ENCODE results near the gene NENF. TPM values are rescaled to one million over a fixed set of nuclear protein-coding genes. Genes with fewer than 3 reads are reported as not detected.

The NENF gene
- total RNA-seq, 1 donor from 2014 or later: 24.1 TPM

DNA sequence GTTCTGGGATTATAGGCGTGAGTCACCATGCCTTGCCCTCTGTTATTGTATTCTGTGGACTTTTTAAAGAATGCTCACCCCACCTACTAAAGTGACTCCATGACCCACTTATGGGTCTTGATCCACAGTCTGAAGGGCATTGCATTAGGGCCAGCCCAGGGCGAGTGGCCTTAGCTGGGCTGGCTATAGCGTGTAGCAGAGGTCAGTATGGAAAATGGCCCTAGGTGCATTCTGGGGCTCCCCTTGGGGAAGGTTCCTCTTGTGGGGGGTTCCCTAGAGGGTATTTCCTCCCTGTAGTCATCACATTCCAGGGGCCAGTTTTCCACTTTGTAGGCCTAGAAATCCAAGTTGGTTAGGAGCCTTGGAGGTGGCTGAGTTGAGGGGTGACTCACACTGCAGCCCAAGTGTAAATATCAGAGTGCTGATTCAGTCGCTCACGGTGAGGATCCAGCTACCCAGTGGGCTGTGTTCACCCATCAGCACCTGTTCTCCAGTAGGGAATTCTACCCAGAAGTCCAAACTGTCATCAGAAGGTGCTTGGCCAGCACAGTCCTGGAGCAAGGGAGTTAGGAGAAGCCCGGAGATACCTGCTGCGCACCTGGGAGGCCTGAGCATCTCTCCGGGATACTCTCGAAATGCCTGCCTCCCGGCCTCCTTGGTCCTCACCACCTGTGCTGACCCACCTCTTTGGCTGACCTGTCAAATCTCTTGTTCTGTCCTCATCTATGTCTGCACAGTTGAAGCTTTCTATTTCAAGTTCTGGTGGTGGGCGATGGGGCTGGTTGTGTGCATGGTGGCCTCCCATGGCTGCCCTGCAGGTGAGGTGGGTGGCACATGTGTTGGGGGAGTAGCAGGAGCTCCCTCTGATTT lies 52.2 kb downstream of the NENF start:
- ChIA-PET POLR2A (no interaction called here), CTCF (no interaction called here)
- intact Hi-C loops (cut with micrococcal nuclease): no loop called here
- Mint-ChIP-seq H3K27me3 (peaks cover 17% of the 10 kb centered on the region), H3K9me3 (no peaks in the 10 kb centered on the region), H3K4me3 (no peak overlapping the region), H3K27ac (no peak overlapping the region), H3K4me1 (peaks cover 4% of the 10 kb centered on the region), H3K36me3 (ENCODE audit: low read depth) (no peaks in the 10 kb centered on the region)
- DNase-seq: no peak
- TF ChIP-seq, protein P1, sequence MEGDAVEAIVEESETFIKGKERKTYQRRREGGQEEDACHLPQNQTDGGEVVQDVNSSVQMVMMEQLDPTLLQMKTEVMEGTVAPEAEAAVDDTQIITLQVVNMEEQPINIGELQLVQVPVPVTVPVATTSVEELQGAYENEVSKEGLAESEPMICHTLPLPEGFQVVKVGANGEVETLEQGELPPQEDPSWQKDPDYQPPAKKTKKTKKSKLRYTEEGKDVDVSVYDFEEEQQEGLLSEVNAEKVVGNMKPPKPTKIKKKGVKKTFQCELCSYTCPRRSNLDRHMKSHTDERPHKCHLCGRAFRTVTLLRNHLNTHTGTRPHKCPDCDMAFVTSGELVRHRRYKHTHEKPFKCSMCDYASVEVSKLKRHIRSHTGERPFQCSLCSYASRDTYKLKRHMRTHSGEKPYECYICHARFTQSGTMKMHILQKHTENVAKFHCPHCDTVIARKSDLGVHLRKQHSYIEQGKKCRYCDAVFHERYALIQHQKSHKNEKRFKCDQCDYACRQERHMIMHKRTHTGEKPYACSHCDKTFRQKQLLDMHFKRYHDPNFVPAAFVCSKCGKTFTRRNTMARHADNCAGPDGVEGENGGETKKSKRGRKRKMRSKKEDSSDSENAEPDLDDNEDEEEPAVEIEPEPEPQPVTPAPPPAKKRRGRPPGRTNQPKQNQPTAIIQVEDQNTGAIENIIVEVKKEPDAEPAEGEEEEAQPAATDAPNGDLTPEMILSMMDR (IDR thresholded peaks at IDR 0.05): no peak
- ATAC-seq (ENCODE audit: low read depth): no peak

DNA sequence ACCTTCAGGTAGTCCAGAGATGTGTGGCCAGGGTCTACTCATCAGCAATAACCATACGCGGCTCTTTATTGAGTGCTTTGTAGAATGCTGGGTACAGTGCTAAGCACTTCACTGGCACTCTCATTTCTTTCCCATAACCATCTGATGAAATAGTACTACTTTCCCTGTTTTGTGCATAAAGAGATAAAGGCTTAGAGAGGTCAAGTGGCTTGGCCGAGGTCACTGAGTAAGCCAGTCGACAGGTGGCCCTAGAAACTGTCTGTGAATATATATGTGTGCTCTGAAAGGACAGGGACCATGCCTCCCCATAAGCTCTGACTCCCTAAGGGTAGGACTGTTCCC lies 52.8 kb downstream of the NENF start:
- no peak overlapping the region for H3K27ac Mint-ChIP-seq
- no peaks in the 10 kb centered on the region for H3K9me3 Mint-ChIP-seq
- ATAC-seq (ENCODE audit: low read depth) (no peak), DNase-seq (no peak)
- CTCF ChIA-PET: no interaction called here
- POLR2A ChIA-PET: no interaction called here
- no peaks in the 10 kb centered on the region for H3K36me3 Mint-ChIP-seq (ENCODE audit: low read depth)
- H3K27me3 Mint-ChIP-seq: peaks cover 16% of the 10 kb centered on the region
- intact Hi-C loops (cut with micrococcal nuclease): no loop called here
- H3K4me1 Mint-ChIP-seq: peaks cover 4% of the 10 kb centered on the region
- TF ChIP-seq, protein P1 (IDR thresholded peaks at IDR 0.05): no peak
- H3K4me3 Mint-ChIP-seq: no peak overlapping the region

DNA sequence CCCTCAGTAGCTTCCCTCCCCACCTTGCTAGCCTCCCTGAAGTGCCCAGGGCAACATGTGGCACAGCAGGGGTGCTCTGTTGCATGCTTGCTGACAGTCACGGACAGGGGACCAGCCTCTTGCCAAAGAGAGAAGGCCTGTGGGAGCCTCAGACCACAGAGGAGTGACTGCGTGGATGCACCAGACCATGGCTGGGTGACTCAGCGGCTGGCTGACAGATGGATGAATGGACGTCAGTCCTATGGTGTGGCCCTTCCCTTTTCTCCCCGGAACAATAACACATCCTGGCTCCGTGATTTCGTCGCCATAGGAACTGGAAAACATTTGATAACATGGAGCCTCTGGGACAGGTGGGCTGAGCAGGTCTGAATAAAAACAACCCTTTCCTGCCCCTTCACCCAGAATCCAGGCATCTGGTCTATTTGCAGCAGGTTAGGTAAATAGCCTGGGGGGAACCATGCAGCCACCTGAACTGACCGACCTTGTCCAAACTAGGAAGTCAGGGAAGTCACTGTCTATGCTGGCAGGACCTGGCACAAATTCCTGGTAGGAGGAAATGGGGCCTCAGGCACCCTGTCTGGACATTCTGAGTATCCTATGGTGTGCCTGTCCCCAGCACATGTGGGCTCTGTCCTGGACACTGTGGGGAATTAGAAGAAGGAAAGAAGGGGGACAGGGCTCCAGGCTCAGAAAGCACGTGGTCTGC lies 53.3 kb downstream of the NENF start:
- ATAC-seq (ENCODE audit: low read depth): peak; percentile 68
- intact Hi-C loops (cut with micrococcal nuclease): no loop called here
- Mint-ChIP-seq H3K4me1 (peaks cover 4% of the 10 kb centered on the region), H3K4me3 (no peak overlapping the region), H3K27me3 (peaks cover 14% of the 10 kb centered on the region), H3K27ac (no peak overlapping the region), H3K9me3 (no peaks in the 10 kb centered on the region), H3K36me3 (ENCODE audit: low read depth) (no peaks in the 10 kb centered on the region)
- no peak for DNase-seq
- ChIA-PET CTCF (no interaction called here), POLR2A (no interaction called here)
- TF ChIP-seq, protein P1 (IDR thresholded peaks at IDR 0.05): no peak

DNA sequence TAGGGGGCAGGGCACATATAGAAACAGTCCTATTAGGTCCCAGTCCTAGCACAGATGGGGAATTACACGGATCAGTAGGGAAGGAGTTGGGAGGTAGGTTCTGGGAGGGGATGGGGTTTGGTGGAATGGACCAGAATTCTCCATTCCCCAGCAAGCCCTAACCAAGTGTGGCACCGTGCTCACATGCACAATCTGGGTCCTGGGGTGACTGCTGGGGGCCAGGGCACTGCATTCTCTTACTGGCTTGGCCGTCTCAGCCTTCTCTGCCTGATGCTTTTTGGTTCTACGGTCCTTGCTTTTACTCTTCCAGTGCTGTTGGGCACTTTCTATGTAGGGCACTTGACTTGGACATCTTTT lies 53.9 kb downstream of the NENF start:
- ATAC-seq (ENCODE audit: low read depth) (no peak), DNase-seq (no peak)
- ChIA-PET POLR2A (no interaction called here), CTCF (no interaction called here)
- H3K27me3 Mint-ChIP-seq: peaks cover 16% of the 10 kb centered on the region
- no peaks in the 10 kb centered on the region for H3K9me3 Mint-ChIP-seq
- no peak overlapping the region for H3K4me3 Mint-ChIP-seq
- H3K27ac Mint-ChIP-seq: no peak overlapping the region
- intact Hi-C loops (cut with micrococcal nuclease): no loop called here
- no peaks in the 10 kb centered on the region for H3K36me3 Mint-ChIP-seq (ENCODE audit: low read depth)
- TF ChIP-seq, protein P1 (IDR thresholded peaks at IDR 0.05): no peak
- peaks cover 4% of the 10 kb centered on the region for H3K4me1 Mint-ChIP-seq

DNA sequence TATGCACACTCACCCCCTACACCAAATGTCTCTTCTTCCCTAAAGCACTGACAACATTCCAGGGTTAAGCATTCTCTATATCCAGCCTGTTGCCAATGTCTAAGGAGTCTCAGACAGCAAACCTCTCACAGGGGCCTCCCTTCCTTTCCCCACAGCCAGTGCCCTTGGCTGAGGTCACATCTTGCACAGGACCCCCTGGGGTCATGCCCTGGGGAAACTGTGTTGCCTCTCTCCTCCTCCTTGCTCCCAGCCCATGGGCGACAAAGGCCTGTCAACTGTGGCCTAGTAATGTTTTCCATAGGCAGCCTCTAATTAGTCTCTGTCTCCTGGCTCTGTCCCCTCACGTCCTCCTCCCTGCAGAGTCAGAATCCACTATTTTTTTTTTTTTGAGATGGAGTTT lies 54.6 kb downstream of the NENF start:
- DNase-seq (no peak), ATAC-seq (ENCODE audit: low read depth) (no peak)
- no peaks in the 10 kb centered on the region for H3K9me3 Mint-ChIP-seq
- H3K27me3 Mint-ChIP-seq: peaks cover 10% of the 10 kb centered on the region
- CTCF ChIA-PET: no interaction called here
- peaks cover 4% of the 10 kb centered on the region for H3K4me1 Mint-ChIP-seq
- POLR2A ChIA-PET: no interaction called here
- H3K36me3 Mint-ChIP-seq (ENCODE audit: low read depth): no peaks in the 10 kb centered on the region
- intact Hi-C loops (cut with micrococcal nuclease): no loop called here
- no peak overlapping the region for H3K27ac Mint-ChIP-seq
- H3K4me3 Mint-ChIP-seq: no peak overlapping the region
- TF ChIP-seq, protein P1 (IDR thresholded peaks at IDR 0.05): no peak
